HG03457 (cell line): ENCODE measurements around the gene KRTAP10-3.
"Not testable (repeated sequence)": the region's sequence is repeated elsewhere in the genome, so short reads cannot be mapped to it uniquely, and the experiment has no call there.

Experiments
- ATAC-seq: cut with Tn5 transposase; IDR thresholded peaks from one replicate; pipeline ENCODE4 v1.9.1; 2021; ENCODE audit warnings: moderate number of reproducible peaks; ENCODE audit not compliant: unreplicated experiment

KRTAP10-3 gene

GRCh38 chr21:44590897-44591800, 32.6 kb upstream of the KRTAP10-3 start:
- ATAC-seq = not testable (repeated sequence)

GRCh38 chr21:44590311-44590721, 31.7 kb upstream of the KRTAP10-3 start:
- ATAC-seq = no peak

- no peak for ATAC-seq
These were observed 31.2 kb upstream of the KRTAP10-3 start for GRCh38 chr21:44589586-44590305.

- ATAC-seq = no peak
These were observed 30.5 kb upstream of the KRTAP10-3 start for GRCh38 chr21:44589094-44589493.

- ATAC-seq = no peak
These were observed 27.3 kb upstream of the KRTAP10-3 start for GRCh38 chr21:44585892-44586291.

GRCh38 chr21:44583800-44584147, 25.2 kb upstream of the KRTAP10-3 start:
- ATAC-seq = no peak

GRCh38 chr21:44583089-44583799, 24.6 kb upstream of the KRTAP10-3 start:
- ATAC-seq = no peak

GRCh38 chr21:44582055-44582454, 23.5 kb upstream of the KRTAP10-3 start:
- ATAC-seq = no peak

- no peak for ATAC-seq
These were observed 22.6 kb upstream of the KRTAP10-3 start for GRCh38 chr21:44581158-44581557.

GRCh38 chr21:44580231-44580821, 21.7 kb upstream of the KRTAP10-3 start, which contains the start of gene KRTAP10-5:
Gene KRTAP10-5, minus strand, starts transcription at chr21:44580604. Its CDS starts 26 bp downstream, at chr21:44580578.
- not testable (repeated sequence) for ATAC-seq

GRCh38 chr21:44579833-44580144, 21.2 kb upstream of the KRTAP10-3 start:
- no peak for ATAC-seq

GRCh38 chr21:44579056-44579832, 20.6 kb upstream of the KRTAP10-3 start:
- no peak for ATAC-seq

GRCh38 chr21:44578371-44579055, 19.9 kb upstream of the KRTAP10-3 start:
- no peak for ATAC-seq

GRCh38 chr21:44576025-44576420, 17.4 kb upstream of the KRTAP10-3 start:
- ATAC-seq = no peak

GRCh38 chr21:44575307-44576024, 16.9 kb upstream of the KRTAP10-3 start:
- no peak for ATAC-seq

- no peak for ATAC-seq
These were observed 16.1 kb upstream of the KRTAP10-3 start for GRCh38 chr21:44574457-44575306.

GRCh38 chr21:44573630-44574456, 15.2 kb upstream of the KRTAP10-3 start, which contains the start of gene KRTAP10-4:
Gene KRTAP10-4, plus strand, starts transcription at chr21:44573729. Its CDS starts 30 bp downstream, at chr21:44573759.
- not testable (repeated sequence) for ATAC-seq
